GM06990 (cell line): ENCODE results near the gene PTPRU.

ENCODE experiments used
- DNase-seq: peaks from one replicate; pipeline ENCODE4 v3.0.0-alpha.2; 2011; ENCODE audit not compliant: insufficient read length; ENCODE audit errors: extremely low read depth
- H3K27me3 ChIP-seq: replicated peaks from 2 replicates; pipeline ENCODE4 v1.6.0; 2011; ENCODE audit warnings: low read length; ENCODE audit not compliant: control insufficient read depth, insufficient read depth
- H3K36me3 ChIP-seq: 2 replicates; pipeline ENCODE4 v1.5.1; 2011; ENCODE audit warnings: low read length; ENCODE audit not compliant: control insufficient read depth, insufficient read depth
- H3K4me3 ChIP-seq: replicated peaks from 2 replicates; pipeline ENCODE4 v1.5.1; 2011; ENCODE audit warnings: low read depth, mild to moderate bottlenecking, control low read depth, low read length
- TF ChIP-seq, protein P1 (sequence below): IDR thresholded peaks from 2 replicates; pipeline ENCODE4 v1.5.1; 2011; ENCODE audit warnings: low read length, control low read depth, mild to moderate bottlenecking, inconsistent platforms; ENCODE audit not compliant: insufficient read depth, poor library complexity, severe bottlenecking

PTPRU gene

GRCh38 chr1:29251164-29252124, 15.1 kb downstream of the PTPRU start:
- no peaks in the 10 kb centered on the region; the same call in 1 of the 2 replicates for H3K27me3 ChIP-seq
- no peak for DNase-seq
- TF ChIP-seq, protein P1, sequence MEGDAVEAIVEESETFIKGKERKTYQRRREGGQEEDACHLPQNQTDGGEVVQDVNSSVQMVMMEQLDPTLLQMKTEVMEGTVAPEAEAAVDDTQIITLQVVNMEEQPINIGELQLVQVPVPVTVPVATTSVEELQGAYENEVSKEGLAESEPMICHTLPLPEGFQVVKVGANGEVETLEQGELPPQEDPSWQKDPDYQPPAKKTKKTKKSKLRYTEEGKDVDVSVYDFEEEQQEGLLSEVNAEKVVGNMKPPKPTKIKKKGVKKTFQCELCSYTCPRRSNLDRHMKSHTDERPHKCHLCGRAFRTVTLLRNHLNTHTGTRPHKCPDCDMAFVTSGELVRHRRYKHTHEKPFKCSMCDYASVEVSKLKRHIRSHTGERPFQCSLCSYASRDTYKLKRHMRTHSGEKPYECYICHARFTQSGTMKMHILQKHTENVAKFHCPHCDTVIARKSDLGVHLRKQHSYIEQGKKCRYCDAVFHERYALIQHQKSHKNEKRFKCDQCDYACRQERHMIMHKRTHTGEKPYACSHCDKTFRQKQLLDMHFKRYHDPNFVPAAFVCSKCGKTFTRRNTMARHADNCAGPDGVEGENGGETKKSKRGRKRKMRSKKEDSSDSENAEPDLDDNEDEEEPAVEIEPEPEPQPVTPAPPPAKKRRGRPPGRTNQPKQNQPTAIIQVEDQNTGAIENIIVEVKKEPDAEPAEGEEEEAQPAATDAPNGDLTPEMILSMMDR = no peak
- no peak overlapping the region for H3K4me3 ChIP-seq
- H3K36me3 ChIP-seq = no peaks in the 10 kb centered on the region

DNA sequence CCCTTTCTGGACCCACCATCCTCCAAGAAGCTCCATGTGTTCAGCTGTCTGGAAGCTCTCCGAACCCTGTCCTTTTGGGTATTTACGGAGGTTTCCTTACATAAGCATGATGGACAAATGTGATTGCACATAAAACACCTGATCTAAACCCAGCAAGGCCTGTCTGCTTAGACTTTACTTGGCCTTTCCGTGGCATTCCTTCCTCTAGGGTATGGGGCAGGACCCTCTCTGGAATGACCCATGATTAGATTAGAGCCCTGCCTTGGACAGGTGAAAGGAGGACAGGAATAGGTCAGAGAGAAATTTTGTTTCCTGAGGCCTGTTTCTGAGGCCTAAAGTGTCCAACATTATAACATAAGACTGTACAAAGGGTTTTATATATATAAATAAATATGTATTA, 16.9 kb downstream of the PTPRU start:
- Histone ChIP-seq H3K27me3 (peaks cover under 1% of the 10 kb centered on the region), H3K4me3 (no peak overlapping the region), H3K36me3 (no peaks in the 10 kb centered on the region)
- TF ChIP-seq, protein P1 = no peak
- DNase-seq = no peak

GRCh38 chr1:29254346-29254745, 18.0 kb downstream of the PTPRU start:
- Histone ChIP-seq H3K36me3 (no peaks in the 10 kb centered on the region), H3K27me3 (peaks cover 3% of the 10 kb centered on the region), H3K4me3 (no peak overlapping the region)
- TF ChIP-seq, protein P1 = no peak
- DNase-seq = no peak

GRCh38 chr1:29255134-29255666, 18.9 kb downstream of the PTPRU start:
- Histone ChIP-seq H3K36me3 (no peaks in the 10 kb centered on the region), H3K27me3 (peaks cover 3% of the 10 kb centered on the region), H3K4me3 (no peak overlapping the region)
- TF ChIP-seq, protein P1 = no peak
- DNase-seq = no peak

DNA sequence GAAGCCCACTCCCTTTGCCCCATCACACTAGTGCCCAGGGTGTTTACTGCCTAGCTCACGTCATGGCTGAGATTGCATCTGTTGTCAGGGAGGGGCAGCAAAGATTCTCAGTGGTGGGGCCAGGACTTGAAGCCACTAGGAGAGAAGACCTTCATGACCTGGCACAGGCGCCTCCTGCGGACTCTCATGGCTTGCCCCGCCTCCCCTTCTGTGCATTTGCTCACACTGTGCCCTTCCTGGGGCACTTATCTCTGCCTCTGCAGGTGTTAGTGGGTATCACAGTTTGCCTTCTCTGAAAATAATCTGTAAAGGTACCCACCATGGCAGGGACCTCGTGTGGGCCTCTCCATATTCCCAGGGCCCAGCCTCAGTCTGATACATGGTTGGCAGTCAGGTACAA, 20.1 kb downstream of the PTPRU start:
- TF ChIP-seq, protein P1 = peak; percentile 11
- Histone ChIP-seq H3K36me3 (no peaks in the 10 kb centered on the region), H3K27me3 (peaks cover 3% of the 10 kb centered on the region), H3K4me3 (no peak overlapping the region)
- DNase-seq = no peak
